K562 (cell line): Measurements from ENCODE around the gene FAM53C. TPM values are rescaled to one million over a fixed set of nuclear protein-coding genes. Genes with fewer than 3 reads are reported as not detected.

ENCODE experiments used
- ATAC-seq: fragments of 200-7000 bp; cut with Tn5 transposase; 3 replicates; pipeline ENCODE4 v1.9.1; 2020; ENCODE audit warnings: moderate library complexity
- BruUV-seq: library from RNA; stranded (reverse); fragments of 400-500 nt; replicated peaks from 2 replicates; lab custom pipeline; 2021; lab: Mats Ljungman, UMichigan
- CTCF ChIA-PET: fragments of 300-600 bp; formaldehyde crosslinking; extraction: SDS; loops from one replicate; lab custom pipeline; 2021; ENCODE audit warnings: low intra/inter-chr PET ratio; lab: Yijun Ruan, JAX
- POLR2A ChIA-PET: fragments of 300-600, 350-650 bp; sonication (Branson Sonifier 250); formaldehyde crosslinking; extraction: SDS; loops from one replicate; lab custom pipeline; 2021; ENCODE audit warnings: antibody characterized with exemption, inconsistent platforms; lab: Yijun Ruan, JAX
- DNase-seq, 4 experiments: peaks; one replicate each; pipeline versions ENCODE4 v3.0.0 to v3.0.0-alpha.2; 2011 to 2018; ENCODE audit warnings: low spot score in 3 of 4, mixed read lengths in 3 of 4; ENCODE audit errors: extremely low read depth in 1 of 4
- FAIRE-seq: peaks from 2 replicates; lab custom pipeline; 2011; peaks lifted over from hg19 to GRCh38; lab: Jason Lieb, UNC
- H2AFZ ChIP-seq: 2 replicates; pipeline ENCODE4 v1.6.0; 2011; ENCODE audit warnings: low read depth, low read length, control low read depth, inconsistent platforms
- H3K27ac ChIP-seq: fragments of 200-600 bp; 3 replicates; pipeline ENCODE4 v1.8.0; 2011; ENCODE audit warnings: low read depth, mild to moderate bottlenecking, control low read depth, inconsistent platforms, low read length, moderate library complexity, mixed read lengths; ENCODE audit errors: extremely low read depth
- H3K27me3 ChIP-seq, 2 experiments: fragments of 300-600 bp in 1 of 2; 2 replicates in 1 of 2; 3 replicates in 1 of 2; pipeline versions ENCODE4 v1.6.0 to v1.8.0; 2011; ENCODE audit warnings: inconsistent platforms in 2 of 2, low read length in 2 of 2, mild to moderate bottlenecking in 1 of 2, mixed read lengths in 1 of 2, moderate library complexity in 1 of 2; ENCODE audit not compliant: control insufficient read depth in 2 of 2, insufficient read depth in 2 of 2
- H3K36me3 ChIP-seq: fragments of 300-600 bp; 3 replicates; pipeline ENCODE4 v1.8.0; 2011; ENCODE audit warnings: mild to moderate bottlenecking, low read length, inconsistent platforms; ENCODE audit not compliant: control insufficient read depth, insufficient read depth
- H3K4me1 ChIP-seq, 2 experiments: fragments of 200-600 bp in 1 of 2; replicated peaks in 1 of 2; 2 replicates in 1 of 2; 3 replicates in 1 of 2; pipeline versions ENCODE4 v1.5.1 to v1.8.0; 2011; ENCODE audit warnings: inconsistent platforms in 2 of 2, low read length in 2 of 2, mild to moderate bottlenecking in 1 of 2, mixed read lengths in 1 of 2, moderate library complexity in 1 of 2; ENCODE audit not compliant: control insufficient read depth in 2 of 2, insufficient read depth in 2 of 2
- H3K4me2 ChIP-seq: 2 replicates; pipeline ENCODE4 v1.6.1; 2011; ENCODE audit warnings: low read length, control low read depth, inconsistent platforms, mixed read lengths; ENCODE audit not compliant: insufficient read depth
- H3K4me3 ChIP-seq: fragments of 200-600 bp; sonication (generic), shearing (Covaris generic); 2 replicates; pipeline ENCODE4 v1.5.1; 2016; ENCODE audit warnings: control low read depth, inconsistent platforms
- H3K79me2 ChIP-seq: fragments of 200-600 bp; 3 replicates; pipeline ENCODE4 v1.8.0; 2011; ENCODE audit warnings: low read length, inconsistent platforms; ENCODE audit not compliant: control insufficient read depth, insufficient read depth
- H3K9ac ChIP-seq, 2 experiments: 2 replicates each; pipeline versions ENCODE4 v1.6.0 to v1.6.1; 2011; ENCODE audit warnings: low read depth in 2 of 2, low read length in 2 of 2, control low read depth in 1 of 2, inconsistent platforms in 1 of 2, mild to moderate bottlenecking in 1 of 2, mixed read lengths in 1 of 2; ENCODE audit not compliant: insufficient read depth in 1 of 2
- H3K9me1 ChIP-seq: one replicate; pipeline ENCODE4 v1.6.0; 2011; ENCODE audit warnings: inconsistent platforms, mild to moderate bottlenecking, low read length, moderate library complexity; ENCODE audit not compliant: control insufficient read depth, insufficient read depth
- H3K9me3 ChIP-seq: replicated peaks from 2 replicates; pipeline ENCODE4 v1.5.1; 2011; ENCODE audit warnings: low read depth, low read length, inconsistent platforms; ENCODE audit not compliant: control insufficient read depth, insufficient read depth
- H4K20me1 ChIP-seq: replicated peaks from 2 replicates; pipeline ENCODE4 v1.6.1; 2011; ENCODE audit warnings: low read length, inconsistent platforms, mixed read lengths; ENCODE audit not compliant: control insufficient read depth, insufficient read depth
- ATF1 ChIP-seq, 2 experiments: fragments of 450-650 bp in 1 of 2; IDR thresholded peaks; 2 replicates each; pipeline ENCODE4 v1.6.1; 2016; ENCODE audit warnings: missing compliant biosample characterization in 1 of 2, missing genetic modification characterization in 1 of 2
- CREBBP ChIP-seq: IDR thresholded peaks from one replicate; pipeline ENCODE4 v1.6.1; 2012; ENCODE audit warnings: low read depth, mild to moderate bottlenecking, control low read depth, inconsistent platforms, low read length
- FOSL1 ChIP-seq: fragments of 200-800 bp; sonication (Bioruptor generic); conservative IDR thresholded peaks from 2 replicates; pipeline ENCODE4 v1.6.1; 2016; ENCODE audit warnings: missing genetic modification characterization, missing compliant biosample characterization
- FOXK2 ChIP-seq, 2 experiments: fragments of 450-650 bp; IDR thresholded peaks in 1 of 2; conservative IDR thresholded peaks in 1 of 2; 2 replicates each; pipeline ENCODE4 v1.6.1; 2016; ENCODE audit warnings: low read depth in 2 of 2, mild to moderate bottlenecking in 1 of 2
- GTF2F1 ChIP-seq: IDR thresholded peaks from 2 replicates; pipeline ENCODE4 v1.6.1; 2011; ENCODE audit warnings: low read depth, low read length, improper control_type of control experiment
- HDAC1 ChIP-seq, 2 experiments: fragments of 450-650 bp; IDR thresholded peaks; 2 replicates each; pipeline ENCODE4 v1.6.1; 2016 to 2017; ENCODE audit warnings: inconsistent platforms in 1 of 2, mild to moderate bottlenecking in 1 of 2, moderate library complexity in 1 of 2
- HMBOX1 ChIP-seq: sonication (generic); IDR thresholded peaks from 2 replicates; pipeline ENCODE4 v1.6.1; 2016
- HNRNPLL ChIP-seq: fragments of 200-400 bp; formaldehyde crosslinking; IDR thresholded peaks from 2 replicates; pipeline ENCODE4 v1.6.1; 2017; ENCODE audit warnings: low read length, low read depth, mild to moderate bottlenecking; ENCODE audit not compliant: poor library complexity, severe bottlenecking
- LCOR ChIP-seq: sonication (generic); formaldehyde crosslinking; IDR thresholded peaks from 2 replicates; pipeline ENCODE4 v1.8.0; 2022; ENCODE audit warnings: mild to moderate bottlenecking, missing genetic modification reagents
- NCOA4 ChIP-seq: fragments of 450-650 bp; IDR thresholded peaks from 2 replicates; pipeline ENCODE4 v1.6.1; 2018; ENCODE audit warnings: mild to moderate bottlenecking; ENCODE audit not compliant: partially characterized antibody
- NFYB ChIP-seq: IDR thresholded peaks from 2 replicates; pipeline ENCODE4 v1.6.1; 2011; ENCODE audit warnings: mild to moderate bottlenecking, moderate library complexity; ENCODE audit not compliant: insufficient read length; ENCODE audit errors: extremely low read depth
- PML ChIP-seq: IDR thresholded peaks from 2 replicates; pipeline ENCODE4 v1.6.1; 2012; ENCODE audit warnings: low read length, inconsistent platforms
- RB1 ChIP-seq: fragments of 450-650 bp; IDR thresholded peaks from 2 replicates; pipeline ENCODE4 v1.6.1; 2017; ENCODE audit warnings: low read depth, mild to moderate bottlenecking
- RBM25 ChIP-seq: fragments of 200-400 bp; formaldehyde crosslinking; IDR thresholded peaks from 2 replicates; pipeline ENCODE4 v1.6.1; 2018; ENCODE audit warnings: low read length, low read depth, moderate library complexity; ENCODE audit not compliant: severe bottlenecking
- SAP30 ChIP-seq: fragments of 200-600 bp; sonication (generic); IDR thresholded peaks from 2 replicates; pipeline ENCODE4 v1.6.1; 2012; ENCODE audit warnings: borderline replicate concordance, low read depth, mild to moderate bottlenecking, moderate library complexity, low read length, control low read depth, inconsistent platforms; ENCODE audit not compliant: insufficient read depth, poor library complexity, severe bottlenecking
- SMARCC2 ChIP-seq: fragments of 450-650 bp; IDR thresholded peaks from 2 replicates; pipeline ENCODE4 v1.6.1; 2017; ENCODE audit warnings: antibody characterized with exemption, moderate library complexity, mild to moderate bottlenecking, low read depth
- ZBTB33 ChIP-seq: sonication (generic); formaldehyde crosslinking; IDR thresholded peaks from 2 replicates; pipeline ENCODE4 v1.8.1; 2023; ENCODE audit warnings: mild to moderate bottlenecking, missing genetic modification reagents
- ZNF384 ChIP-seq: IDR thresholded peaks from 2 replicates; pipeline ENCODE4 v1.6.1; 2012; ENCODE audit warnings: low read depth, low read length, improper control_type of control experiment
- ZNF586 ChIP-seq: fragments of 450-650 bp; formaldehyde crosslinking; conservative IDR thresholded peaks from 2 replicates; pipeline ENCODE4 v1.4.0; 2020; ENCODE audit warnings: mild to moderate bottlenecking, moderate library complexity
- WGBS: fragments of 100-300 bp; shearing (Covaris generic); methylation state at CpG from one replicate; pipeline ENCODE4 v1.1.6; 2016; ENCODE audit warnings: low coverage, mixed read lengths; ENCODE audit not compliant: insufficient coverage; ENCODE audit errors: missing lambda C conversion rate; 5-methylcytosine and 5-hydroxymethylcytosine counted together
- in situ Hi-C: fragments of 300-500 bp; cut with MboI; formaldehyde crosslinking; loops from 4 replicates; pipeline ENCODE4 v1.15.0; 2018; ENCODE audit warnings: inconsistent platforms, mixed read lengths
- intact Hi-C: fragments of 100-400 bp; cut with micrococcal nuclease; formaldehyde crosslinking; loops from 2 replicates; pipeline ENCODE4 v1.14.2; 2022
- polyA plus RNA-seq, 8 experiments: library from polyadenylated mRNA; depleted of rRNA in 4 of 8; stranded (reverse) in 5 of 8; unstranded in 3 of 8; fragments of >200 nt; fragmentation: Nextera tagmentation in 2 of 8; fragmentation: Illumina TruSeq in 1 of 8; extraction: Ambion mirVana in 2 of 8; extraction: Trizol in 1 of 8; gene quantifications; 2 replicates each; pipeline versions ENCODE4 v1.2.1 to v1.2.3, GENCODE V29; 2011 to 2014; ENCODE audit warnings: inconsistent platforms in 1 of 8, missing spikeins in 1 of 8
- total RNA-seq, 7 experiments: library from RNA; depleted of rRNA in 6 of 7; stranded (reverse); fragments of >200 nt in 6 of 7; fragmentation: Illumina TruSeq in 2 of 7; extraction: Trizol in 2 of 7; gene quantifications; 2 replicates each; pipeline versions ENCODE4 v1.2.1 to v1.2.3, GENCODE V29; 2011 to 2021; ENCODE audit warnings: low replicate concordance in 1 of 7

The FAM53C gene
- total and polyA plus RNA-seq, 9 of the 15 experiments (the other 6 are each of a cell fraction or from before 2014, with no cell fraction given) = 9.7 to 38.5 (median 25.2) TPM

- in situ Hi-C loops = no loop called here
- TF ChIP-seq RB1 (no peak), SAP30 (no peak), PML (no peak), NCOA4 (no peak), HNRNPLL (no peak), HDAC1 (IDR thresholded peaks at IDR 0.05) (peak in 1 of 2 experiments; percentile 27; a peak in 1 of 4 replicates), ZNF586 (CRISPR knock-in tag) (no peak), CREBBP (no peak), NFYB (peak; percentile 75), GTF2F1 (no peak), ZBTB33 (no peak), FOSL1 (tag) (0 out of 2 replicates have a peak, but pooled peaks have one; percentile 23), ATF1 (CRISPR knock-in tag; IDR thresholded peaks at IDR 0.05) (no peak), ATF1 (tag; IDR thresholded peaks at IDR 0.05) (no peak), SMARCC2 (no peak), FOXK2 (conservative IDR thresholded peaks at IDR 0.05 in 1 of 2, IDR thresholded peaks at IDR 0.05 in 1 of 2; ENCODE audit: low read depth in 2 of 2) (peak; percentile 91 to 92), RBM25 (peak; percentile 84), HMBOX1 (no peak), LCOR (CRISPR knock-in tag) (no peak), ZNF384 (0 out of 2 replicates have a peak, but pooled peaks have one; percentile 36)
Observed at GRCh38 chr5:138354926-138355378, 16.9 kb downstream of the FAM53C start.

More at GRCh38 chr5:138354926-138355378, 16.9 kb downstream of the FAM53C start:
- no peaks in the 10 kb centered on the region for H3K9me1 ChIP-seq
- H3K9ac ChIP-seq = 0 out of 4 replicates have a peak overlapping the region, but pooled peaks of 1 of the 2 experiments have one; percentile 97
- DNase-seq = peak; percentile 64 to 92 (median 76)
- peak; percentile 98 for FAIRE-seq
- H3K4me2 ChIP-seq = peak overlapping the region; percentile 84
- peaks cover 10 to 19% of the 10 kb centered on the region in 2 experiments; a peak in 4 of 5 replicates for H3K4me1 ChIP-seq
- ATAC-seq = peak; percentile 79
- peak overlapping the region; percentile 96 for H3K4me3 ChIP-seq
- 1% methylated on average over 6 of the region's 6 CpGs for WGBS
- no peaks in the 10 kb centered on the region for H3K27me3 ChIP-seq
- no TSS peak for BruUV-seq
- no peak overlapping the region for H2AFZ ChIP-seq
- no peak overlapping the region for H3K27ac ChIP-seq
- H4K20me1 ChIP-seq = peaks cover 20% of the 10 kb centered on the region
- peaks cover 71% of the 10 kb centered on the region for H3K79me2 ChIP-seq
- intact Hi-C loops = loop anchor here (2.0 to 5.0 kb wide), 2 partner anchors 56 to 173 kb away; no protein-coding TSS in a partner anchor
- H3K9me3 ChIP-seq = peaks cover 5% of the 10 kb centered on the region
- POLR2A ChIA-PET = interaction anchor here (0.6 to 10.3 kb wide), 15 partner anchors 8 to 177 kb away, joined by 3 to 416 read pairs (median 3); partner anchors contain the start of genes BRD8, CDC25C, EGR1 and FAM53C
- CTCF ChIA-PET = no interaction called here
- H3K36me3 ChIP-seq = peaks cover 7% of the 10 kb centered on the region; the same call in 1 of the 3 replicates
